ENCODE data around the gene JMJD1C.

DNA sequence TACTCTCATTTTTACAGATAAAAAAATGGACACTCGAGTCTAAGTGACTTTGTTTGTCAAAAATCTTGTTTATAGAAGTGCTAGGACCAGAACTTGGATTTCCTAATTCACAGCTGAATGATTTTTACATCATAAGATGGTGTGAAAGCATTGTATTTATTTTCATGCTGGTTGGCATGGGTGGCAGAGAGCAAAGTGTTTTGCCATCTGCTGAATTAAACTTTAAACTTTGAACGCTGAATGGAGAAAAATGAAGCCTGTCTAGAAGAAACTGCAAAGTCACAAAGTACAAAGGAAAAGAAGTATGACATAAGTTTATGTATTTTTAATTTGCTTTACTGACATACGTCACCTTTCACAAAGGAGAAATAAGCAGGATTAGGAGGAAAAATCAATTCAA, 190.7 kb downstream of the JMJD1C start:
- no peak for TF ChIP-seq POLR2AphosphoS5 (IDR thresholded peaks at IDR 0.05; ENCODE audit: insufficient read depth, low read depth, low read length)
- TF ChIP-seq, protein P1, sequence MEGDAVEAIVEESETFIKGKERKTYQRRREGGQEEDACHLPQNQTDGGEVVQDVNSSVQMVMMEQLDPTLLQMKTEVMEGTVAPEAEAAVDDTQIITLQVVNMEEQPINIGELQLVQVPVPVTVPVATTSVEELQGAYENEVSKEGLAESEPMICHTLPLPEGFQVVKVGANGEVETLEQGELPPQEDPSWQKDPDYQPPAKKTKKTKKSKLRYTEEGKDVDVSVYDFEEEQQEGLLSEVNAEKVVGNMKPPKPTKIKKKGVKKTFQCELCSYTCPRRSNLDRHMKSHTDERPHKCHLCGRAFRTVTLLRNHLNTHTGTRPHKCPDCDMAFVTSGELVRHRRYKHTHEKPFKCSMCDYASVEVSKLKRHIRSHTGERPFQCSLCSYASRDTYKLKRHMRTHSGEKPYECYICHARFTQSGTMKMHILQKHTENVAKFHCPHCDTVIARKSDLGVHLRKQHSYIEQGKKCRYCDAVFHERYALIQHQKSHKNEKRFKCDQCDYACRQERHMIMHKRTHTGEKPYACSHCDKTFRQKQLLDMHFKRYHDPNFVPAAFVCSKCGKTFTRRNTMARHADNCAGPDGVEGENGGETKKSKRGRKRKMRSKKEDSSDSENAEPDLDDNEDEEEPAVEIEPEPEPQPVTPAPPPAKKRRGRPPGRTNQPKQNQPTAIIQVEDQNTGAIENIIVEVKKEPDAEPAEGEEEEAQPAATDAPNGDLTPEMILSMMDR (IDR thresholded peaks at IDR 0.05; ENCODE audit: extremely low read depth in 1 of 2, insufficient read depth in 1 of 2, low read depth in 1 of 2, low read length in 2 of 2): no peak
- TF ChIP-seq POLR2A (IDR thresholded peaks at IDR 0.05; ENCODE audit: low read depth, low read length): no peak
- TF ChIP-seq EZH2 (IDR thresholded peaks at IDR 0.05; ENCODE audit: borderline replicate concordance, low read depth, low read length, severe bottlenecking): no peak
- TF ChIP-seq, protein P2, sequence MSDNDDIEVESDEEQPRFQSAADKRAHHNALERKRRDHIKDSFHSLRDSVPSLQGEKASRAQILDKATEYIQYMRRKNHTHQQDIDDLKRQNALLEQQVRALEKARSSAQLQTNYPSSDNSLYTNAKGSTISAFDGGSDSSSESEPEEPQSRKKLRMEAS (IDR thresholded peaks at IDR 0.05; ENCODE audit: insufficient read depth, insufficient read length): no peak

Data from endothelial cell of umbilical vein (primary cell).